HG02884 (cell line): ENCODE measurements around the gene PPDPF.
"Not testable (repeated sequence)": the region's sequence is repeated elsewhere in the genome, so short reads cannot be mapped to it uniquely, and the experiment has no call there.

Experiments
- ATAC-seq: cut with Tn5 transposase; IDR thresholded peaks from one replicate; pipeline ENCODE4 v1.9.1; 2021; ENCODE audit warnings: mild to moderate bottlenecking, moderate library complexity; ENCODE audit not compliant: unreplicated experiment

PPDPF gene

DNA sequence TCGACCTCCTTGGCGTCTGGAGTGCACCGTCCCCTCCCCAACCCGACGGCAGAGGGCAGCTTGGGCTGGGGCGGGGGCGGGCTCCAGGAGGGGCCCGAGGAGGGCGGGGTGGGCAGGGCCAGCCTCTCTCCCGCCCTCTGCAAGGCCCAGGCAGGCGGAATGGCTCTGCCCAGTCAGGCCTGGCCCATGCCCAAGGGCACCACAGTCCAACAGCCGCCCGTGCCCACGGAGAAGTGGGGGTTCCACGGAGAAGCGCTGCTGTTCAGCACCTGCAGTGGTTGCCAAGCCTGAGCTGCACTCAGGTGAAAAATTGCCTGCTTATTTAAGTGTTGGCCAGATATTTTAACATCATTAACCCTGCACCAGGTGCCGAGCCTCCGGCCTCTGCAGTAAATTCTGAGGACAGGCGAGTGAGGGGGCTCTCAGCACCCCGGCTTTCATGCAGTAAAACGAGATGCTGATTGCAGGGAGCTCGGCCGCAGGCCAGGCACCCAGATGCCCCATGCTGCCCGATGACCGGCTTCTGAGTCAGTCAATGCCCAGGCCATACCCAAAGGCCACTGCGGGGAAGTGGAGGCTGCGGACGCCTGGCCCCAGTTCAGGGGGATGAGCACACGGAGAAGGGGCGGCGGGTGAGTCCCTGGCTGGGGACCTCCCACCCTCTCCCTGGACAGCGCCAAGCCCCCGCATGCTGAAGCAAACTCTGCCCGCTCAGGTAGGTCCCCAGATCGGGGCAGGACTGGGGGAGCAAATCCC is 27.3 kb downstream of the PPDPF start, which contains the start of gene SRMS:
Gene SRMS (minus strand): TSS at position 25 of the 756 bp plus-strand sequence. CDS start 286 bp downstream, outside the sequence.
- no peak for ATAC-seq

DNA sequence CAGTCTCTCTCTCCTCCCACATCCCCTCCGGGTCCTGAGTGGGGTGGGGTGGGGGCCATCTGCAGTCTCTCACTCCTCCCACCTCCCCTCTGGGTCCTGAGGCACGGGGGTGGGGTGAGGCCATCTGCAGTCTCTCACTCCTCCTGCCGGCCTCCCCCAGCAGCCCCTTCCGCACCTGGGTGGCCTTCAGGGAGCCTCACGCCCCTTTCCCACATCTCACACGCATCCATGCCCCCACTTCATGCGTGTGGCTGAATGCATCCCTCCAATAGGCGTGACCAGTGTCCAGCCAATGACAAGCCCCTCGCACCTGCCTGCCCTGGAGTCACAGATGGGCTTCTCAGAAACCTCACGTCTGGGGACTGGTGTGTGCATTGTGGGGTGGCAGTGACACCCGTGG is 28.0 kb downstream of the PPDPF start:
- no peak for ATAC-seq

DNA sequence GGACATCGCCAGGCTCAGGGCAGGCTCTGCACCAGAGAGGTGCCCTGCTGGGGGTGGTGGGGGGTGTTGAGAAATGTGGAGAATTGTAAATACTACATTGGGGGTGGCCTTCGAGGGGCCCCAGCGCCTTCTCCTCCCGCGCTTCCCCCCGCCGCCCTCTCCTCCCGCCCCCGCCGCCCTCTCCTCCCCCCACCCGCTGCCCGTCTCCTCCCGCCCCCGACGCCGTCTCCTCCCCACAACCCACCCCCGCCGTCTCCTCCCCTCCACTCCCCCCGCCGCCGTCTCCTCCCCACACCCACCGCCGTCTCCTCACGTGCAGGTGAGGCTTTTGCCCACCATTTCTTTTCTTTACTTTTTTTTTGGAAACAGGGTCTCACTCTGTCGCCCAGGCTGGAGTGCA is 28.5 kb downstream of the PPDPF start:
- no peak for ATAC-seq

DNA sequence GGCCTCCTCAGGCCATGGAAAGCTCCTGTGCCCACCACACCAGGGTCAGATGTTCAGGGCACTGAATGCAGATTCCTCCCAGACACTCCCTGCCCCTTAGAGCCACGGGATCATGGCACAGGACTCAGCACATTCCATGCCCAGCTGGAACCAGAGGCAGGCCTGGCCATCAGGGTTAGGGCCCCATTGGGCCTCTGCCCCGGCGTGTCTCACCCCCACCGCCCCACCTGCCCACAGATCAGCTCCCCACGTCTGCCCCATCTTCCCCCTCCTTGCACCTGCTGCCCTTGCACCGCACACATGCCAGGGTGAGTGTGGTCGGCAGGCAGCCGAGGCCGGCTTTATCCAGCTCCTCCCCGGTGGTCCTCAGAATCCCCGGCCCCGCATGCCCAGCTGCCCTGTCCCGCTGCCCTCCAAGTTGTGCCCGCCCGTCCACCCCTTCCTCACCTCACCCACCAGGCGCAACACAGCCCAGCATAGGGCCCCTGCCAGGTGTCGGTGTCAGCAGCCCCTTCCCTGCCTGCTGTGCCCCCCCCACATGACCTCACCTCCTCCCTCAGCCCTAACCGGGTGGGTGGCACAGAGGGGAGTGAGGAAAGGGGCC is 29.2 kb downstream of the PPDPF start:
- no peak for ATAC-seq

DNA sequence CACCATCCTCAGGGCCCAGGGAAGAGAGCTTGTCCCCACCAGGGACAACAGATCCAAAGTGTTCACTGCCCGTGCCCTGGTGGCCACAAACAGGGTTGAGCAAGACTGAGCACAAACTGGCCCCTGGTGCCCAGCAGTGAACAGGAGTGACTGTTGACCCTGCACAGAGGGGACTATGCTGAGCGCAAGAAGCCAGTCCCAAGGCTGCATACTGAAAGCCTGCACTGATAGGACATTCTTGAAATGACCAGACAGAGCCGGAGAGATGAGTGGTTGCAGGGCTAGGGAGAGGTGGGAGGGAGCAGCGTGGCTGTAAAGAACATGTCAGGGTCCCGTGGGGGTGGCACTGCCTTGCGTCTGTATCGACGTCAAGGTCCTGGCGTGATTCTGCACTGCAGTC is 30.5 kb downstream of the PPDPF start:
- ATAC-seq = no peak

DNA sequence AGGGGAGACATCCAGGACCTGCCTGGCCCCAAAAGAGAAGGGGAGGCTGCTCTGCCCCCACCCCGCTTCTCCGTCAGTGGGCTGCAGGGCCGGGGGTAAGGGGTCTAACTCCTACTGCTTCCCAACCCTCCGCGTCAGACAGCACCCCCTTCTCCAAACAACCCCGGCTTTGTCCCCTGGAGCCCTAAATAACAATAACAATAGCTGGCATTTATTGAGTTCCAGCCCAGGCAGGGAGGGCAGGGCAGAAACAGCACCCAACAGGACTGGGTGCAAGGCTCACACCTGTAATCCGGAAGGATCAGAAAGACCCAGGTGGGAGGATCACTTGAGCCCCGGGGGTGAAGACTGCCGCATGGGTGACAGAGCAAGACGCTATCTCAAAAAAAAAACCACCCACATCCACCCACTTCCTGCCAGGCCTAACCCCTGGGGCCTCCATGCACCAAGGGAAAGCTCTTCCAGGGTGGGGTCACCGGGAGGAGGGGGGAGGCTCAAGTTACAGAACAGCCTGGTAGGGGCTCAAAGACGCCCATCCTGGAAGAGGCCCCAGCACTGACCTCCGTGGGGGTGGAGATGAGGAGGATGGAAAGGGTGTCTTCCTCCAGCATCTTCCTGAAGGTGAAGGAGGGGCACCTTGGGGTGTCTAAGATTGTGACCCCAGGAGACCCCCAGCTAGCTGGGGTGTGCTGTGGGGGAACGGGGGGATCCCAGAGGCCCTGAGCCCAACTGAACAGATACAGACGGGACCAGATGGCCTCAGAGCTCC is 32.1 kb downstream of the PPDPF start:
- ATAC-seq = peak; percentile 31

DNA sequence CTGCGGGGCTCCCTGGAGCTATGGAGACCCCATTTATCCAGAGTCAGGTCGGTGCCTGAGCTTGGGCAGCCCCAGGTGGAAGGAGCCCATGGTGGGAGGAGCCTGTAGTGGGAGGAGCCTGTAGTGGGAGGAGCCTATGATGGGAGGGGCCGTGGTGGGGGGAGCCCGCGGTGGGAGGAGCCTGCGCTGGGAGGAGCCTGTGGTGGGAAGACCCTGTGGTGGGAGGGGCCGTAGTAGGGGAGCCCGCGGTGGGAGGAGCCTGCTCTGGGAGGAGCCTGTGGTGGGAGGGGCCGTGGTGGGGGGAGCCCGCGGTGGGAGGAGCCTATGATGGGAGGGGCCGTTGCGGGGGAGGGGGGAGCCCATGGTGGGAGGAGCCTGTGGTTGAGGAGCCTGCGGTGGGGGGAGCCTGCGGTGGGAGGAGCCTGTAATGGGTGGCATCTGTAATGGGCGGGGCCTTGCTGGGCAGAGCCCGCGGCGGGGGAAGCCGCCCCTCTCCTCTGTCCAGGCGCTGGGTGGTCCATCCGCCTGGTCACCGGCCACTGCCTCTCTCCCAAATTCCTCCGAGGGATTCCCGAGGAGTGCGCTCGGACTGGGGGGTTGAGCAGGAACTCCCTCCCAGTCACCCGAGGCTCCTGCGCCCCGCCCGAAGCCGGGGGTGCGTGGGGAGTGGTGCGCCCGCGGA is 32.8 kb downstream of the PPDPF start:
- peak; percentile 34 for ATAC-seq

DNA sequence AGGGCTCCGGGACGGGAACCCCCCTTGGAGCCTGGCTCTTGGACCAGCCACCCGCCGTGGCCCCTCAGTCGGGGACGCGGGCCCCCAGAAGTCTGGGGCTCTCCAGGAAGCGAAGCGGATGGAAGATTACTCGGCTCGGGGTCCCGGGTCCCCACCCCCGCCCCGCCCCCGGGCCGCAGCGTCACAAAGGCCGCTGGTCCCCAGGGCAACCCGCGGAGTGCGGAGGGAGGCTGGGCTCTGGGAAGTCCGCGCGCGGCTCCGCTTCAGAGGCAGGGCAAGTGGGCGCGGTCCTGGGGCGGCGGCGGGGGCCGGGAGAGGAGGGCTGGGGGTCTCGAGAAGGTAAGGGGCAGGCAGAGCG is 33.3 kb downstream of the PPDPF start, which contains the start of gene FNDC11:
Gene FNDC11 (plus strand): TSS at position 227 of the 358 bp plus-strand sequence. CDS start 1,505 bp downstream, outside the sequence.
- peak; percentile 24 for ATAC-seq

DNA sequence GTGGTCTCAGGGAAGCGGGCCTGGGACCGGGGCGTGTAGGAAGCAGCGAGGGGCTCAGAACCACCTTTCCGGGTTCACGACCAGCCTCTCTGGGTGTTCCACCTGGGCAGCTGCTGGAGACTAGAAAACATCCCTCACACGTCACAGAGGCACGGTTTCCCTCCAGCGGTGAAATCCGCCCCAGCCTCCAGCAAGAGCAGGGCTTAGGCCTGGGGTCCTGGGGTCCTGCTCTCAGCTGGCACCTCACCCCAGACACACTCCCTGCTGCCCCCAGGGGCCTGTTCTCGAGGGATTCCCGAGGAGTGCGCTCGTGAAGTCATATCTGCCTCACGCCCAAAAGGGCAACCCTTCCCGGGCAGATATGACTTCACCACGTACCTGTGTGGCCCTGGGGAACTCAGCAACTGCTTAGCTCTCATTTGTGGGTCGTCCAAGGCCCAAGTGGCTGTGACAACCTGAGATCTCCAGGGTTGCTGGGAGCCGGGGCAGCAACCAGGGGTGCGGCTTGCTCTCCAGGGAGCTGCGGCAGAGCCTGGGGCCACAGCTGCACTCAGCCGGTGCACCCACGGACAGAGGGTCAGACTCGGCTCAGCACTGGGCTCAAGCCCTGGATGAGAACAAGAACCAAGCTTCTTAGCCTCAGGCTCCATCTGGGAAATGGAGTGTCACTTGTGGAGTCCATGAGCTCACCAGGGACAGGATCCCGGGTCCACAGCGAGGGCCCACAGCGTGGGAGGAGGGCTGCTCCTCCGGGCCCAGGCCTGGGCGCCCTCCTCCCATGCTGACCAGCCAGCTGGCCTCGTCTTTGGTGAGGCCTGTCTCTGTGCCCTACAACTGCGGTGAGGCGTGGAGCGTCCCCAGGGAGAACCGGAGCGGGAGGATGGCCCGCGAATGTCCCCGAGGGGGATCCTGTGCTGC is 34.1 kb downstream of the PPDPF start:
- no peak for ATAC-seq

DNA sequence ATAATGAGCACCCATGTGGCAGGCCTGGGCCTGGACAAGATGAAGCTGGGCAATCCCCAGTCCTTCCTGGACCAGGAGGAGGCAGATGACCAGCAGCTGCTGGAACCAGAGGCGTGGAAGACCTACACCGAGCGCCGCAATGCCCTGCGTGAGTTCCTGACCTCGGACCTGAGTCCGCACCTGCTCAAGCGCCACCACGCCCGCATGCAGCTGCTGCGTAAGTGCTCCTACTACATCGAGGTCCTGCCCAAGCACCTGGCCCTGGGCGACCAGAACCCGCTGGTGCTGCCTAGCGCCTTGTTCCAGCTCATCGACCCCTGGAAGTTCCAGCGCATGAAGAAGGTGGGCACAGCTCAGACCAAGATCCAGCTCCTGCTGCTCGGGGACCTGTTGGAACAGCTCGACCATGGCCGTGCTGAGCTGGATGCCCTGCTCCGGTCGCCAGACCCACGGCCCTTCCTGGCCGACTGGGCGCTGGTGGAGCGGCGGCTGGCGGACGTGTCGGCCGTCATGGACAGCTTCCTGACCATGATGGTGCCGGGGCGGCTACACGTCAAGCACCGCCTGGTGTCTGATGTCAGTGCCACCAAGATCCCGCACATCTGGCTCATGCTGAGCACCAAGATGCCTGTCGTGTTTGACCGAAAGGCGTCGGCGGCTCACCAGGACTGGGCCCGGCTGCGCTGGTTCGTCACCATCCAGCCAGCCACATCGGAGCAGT is 35.3 kb downstream of the PPDPF start:
- no peak for ATAC-seq

DNA sequence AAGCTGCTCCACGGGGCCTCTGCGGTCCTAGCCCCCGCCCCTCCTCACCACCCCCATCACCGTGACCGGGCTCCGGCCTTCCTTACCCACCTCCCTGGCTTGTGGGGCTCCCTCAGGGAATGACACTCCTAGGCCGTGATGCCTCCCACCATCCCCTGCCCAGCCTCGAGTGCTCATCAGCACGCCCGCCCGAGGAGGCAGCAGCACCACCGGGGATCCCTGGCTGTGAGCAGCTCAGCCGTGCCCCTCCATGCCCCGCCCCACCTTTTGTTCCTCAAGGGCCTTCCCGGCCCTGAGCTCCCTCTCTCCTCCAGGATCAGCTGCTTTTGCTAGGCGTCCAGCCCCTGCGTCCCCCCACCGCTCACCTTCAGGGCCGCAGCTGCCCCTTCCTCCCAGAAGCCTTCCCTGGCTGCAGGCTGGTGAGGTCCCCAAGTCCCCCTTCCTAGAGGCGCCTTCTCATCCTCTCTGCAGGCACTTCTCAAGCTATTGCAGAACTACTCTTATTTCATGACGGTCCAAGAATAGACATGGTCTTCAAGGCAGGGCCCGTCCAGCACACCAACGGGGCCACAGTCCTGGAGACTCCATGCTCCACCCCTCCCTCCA is 36.4 kb downstream of the PPDPF start:
- ATAC-seq = no peak

DNA sequence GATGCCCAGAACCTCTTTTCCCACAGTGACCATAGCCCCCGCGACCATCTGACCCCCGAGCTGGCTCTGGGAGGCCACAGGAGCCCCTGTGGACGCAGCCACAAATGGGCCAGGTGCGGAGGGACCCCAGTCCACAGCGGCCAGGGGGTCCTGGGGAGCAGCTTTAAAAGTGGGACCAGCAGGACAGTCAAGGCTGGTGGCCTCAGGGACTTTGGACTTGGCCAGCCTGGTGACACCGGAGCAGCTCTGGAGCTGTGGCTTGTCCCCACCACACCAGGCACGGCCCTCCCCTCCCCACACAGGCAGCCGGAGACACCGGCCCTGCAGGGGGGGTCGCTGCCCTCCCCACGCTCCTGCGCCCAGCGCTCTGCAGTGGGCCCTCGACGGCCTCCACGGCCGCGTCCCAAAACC is 36.9 kb downstream of the PPDPF start:
- ATAC-seq = no peak

DNA sequence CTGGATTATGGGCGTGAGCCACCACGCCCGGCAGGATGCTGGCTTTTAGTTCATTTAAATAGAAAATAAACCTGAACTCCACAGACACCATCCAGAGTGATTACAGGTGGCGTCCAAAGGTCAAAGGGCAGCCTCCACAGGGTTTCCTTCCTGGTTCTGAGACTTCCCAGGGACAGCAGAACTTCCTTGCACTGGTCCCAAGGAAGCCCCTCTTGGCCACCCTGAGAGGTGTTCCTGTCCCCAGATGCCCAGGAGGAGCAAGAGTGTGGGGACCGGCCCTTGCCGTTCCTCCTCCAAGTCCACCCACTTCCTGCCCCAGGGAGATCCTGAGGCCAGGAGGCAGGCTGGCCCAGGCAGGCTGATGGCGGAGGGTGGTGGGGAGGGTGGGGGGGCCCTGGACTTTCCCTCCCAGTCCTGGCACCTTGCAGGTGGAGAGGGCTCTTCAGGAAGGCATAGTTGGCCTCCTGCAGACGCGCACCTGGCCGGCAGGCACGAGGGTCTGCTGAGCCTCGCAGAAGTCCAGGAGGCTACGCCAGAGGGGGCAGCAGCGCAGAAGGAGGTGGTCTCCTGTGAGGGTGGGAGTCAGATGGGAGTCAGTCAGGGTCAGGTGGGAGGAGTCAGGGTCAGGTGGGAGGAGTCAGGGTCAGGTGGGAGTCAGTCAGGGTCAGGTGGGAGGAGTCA is 38.4 kb downstream of the PPDPF start:
- ATAC-seq = no peak

DNA sequence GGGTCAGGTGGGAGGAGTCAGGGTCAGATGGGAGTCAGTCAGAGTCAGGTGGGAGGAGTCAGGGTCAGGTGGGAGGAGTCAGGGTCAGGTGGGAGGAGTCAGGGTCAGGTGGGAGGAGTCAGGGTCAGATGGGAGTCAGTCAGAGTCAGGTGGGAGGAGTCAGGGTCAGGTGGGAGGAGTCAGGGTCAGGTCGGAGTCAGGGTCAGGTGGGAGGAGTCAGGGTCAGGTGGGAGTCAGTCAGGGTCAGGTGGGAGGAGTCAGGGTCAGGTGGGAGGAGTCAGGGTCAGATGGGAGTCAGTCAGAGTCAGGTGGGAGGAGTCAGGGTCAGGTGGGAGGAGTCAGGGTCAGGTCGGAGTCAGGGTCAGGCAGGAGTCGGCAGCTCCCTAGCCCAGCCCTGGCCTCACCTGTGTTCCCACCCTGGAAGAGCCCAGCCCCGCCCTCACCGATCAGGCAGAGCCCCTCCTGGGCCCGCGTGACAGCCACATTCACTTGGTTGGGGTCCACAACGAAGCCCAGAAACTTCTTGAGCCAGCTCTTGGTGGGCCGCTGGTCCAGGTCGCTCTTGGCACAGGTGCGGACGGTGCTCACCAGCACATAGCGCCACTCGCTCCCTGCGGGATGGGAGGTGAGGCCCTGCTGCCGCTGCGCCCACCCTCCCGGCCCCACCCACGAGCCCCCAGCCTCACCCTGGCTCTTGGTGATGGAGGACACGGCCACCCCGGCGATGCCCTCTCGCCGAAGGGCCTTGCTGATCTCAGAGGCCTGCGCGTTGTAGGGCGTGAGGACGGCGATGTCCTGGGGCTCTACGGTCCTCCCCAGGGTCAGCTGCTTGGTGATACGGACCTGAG is 39.1 kb downstream of the PPDPF start:
- not testable (repeated sequence) for ATAC-seq

DNA sequence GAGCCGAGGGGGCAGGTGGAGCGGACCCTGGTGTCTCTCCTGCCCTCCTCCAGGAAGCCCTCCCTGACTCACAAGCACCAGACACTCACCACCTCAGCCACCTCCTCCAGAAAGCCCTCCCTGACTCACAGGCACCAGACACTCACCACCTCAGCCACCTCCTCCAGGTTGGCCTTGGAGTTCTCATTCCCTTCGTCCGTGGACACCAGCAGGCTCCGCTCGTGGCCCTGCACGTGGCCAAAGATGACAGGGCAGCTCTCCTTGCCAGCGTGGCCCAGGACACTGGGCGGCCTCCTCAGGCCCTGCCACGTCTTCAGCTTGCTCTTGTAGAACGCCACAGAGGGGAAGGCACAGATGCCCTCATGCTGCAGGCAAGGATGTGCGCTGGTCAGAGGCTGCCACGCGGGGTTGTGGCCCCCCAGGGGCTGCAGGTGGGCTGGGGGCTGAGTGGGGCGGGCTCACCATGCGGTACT is 39.8 kb downstream of the PPDPF start:
- no peak for ATAC-seq

DNA sequence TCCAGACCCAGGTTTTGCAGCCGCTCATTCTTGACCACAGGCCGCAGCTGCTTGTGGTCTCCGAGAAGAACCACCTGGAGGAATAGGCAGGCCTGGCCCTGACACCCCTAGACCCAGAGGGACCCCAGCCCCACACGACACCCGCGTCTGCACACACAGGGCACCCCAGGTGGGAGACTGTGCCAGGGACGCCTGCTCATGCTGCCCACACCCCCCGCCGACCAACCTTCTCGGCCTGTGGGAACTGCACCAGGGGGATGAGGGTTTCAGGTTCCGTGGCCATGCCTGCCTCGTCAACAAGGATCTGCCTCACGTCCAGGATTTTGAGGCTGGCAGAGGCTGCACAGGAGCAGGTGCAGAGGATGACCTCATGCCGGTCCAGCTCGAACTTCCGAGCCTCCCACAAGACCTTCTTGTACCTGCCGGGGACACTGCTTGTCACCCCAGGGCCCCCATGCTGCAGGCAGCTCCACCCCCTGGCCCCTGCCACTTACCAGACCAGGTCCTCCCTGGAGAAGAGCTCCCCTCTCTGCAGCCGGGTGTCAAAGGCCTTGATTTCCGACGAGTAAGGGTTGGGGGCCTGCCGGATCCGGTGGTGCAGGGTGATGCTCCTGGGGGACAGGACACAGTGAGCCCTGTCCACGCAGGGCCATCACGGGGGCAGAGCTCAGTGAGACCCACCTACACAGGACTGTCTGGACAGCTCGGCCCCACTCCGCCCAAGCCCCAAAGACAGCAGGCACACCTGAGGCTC is 40.5 kb downstream of the PPDPF start:
- no peak for ATAC-seq
